Spleen (tissue), 11 donors: ENCODE results near the gene ORC6. TPM values are rescaled to one million over a fixed set of nuclear protein-coding genes. Genes with fewer than 3 reads are reported as not detected.

Experiments
- DNase-seq: peaks from one replicate; pipeline ENCODE4 v3.0.0-alpha.2; 2020
- H3K27ac ChIP-seq, 8 donors: fragments of 200-600 bp; sonication (generic) in 7 of 8; 1 replicate in 4 of 8; 2 replicates in 4 of 8; pipeline versions ENCODE4 v1.5.0 to v1.8.0; 2016 to 2021; ENCODE audit warnings: inconsistent platforms in 4 of 8, mild to moderate bottlenecking in 4 of 8, moderate library complexity in 1 of 8
- H3K27me3 ChIP-seq, 7 donors: fragments of 200-600 bp; sonication (generic) in 6 of 7; replicated peaks in 1 of 7; 1 replicate in 4 of 7; 2 replicates in 3 of 7; pipeline versions ENCODE4 v1.5.0 to v1.8.0; 2016 to 2021; ENCODE audit warnings: inconsistent platforms in 3 of 7, mild to moderate bottlenecking in 1 of 7
- H3K36me3 ChIP-seq, 6 donors: fragments of 200-600 bp; sonication (generic) in 5 of 6; 1 replicate in 4 of 6; 2 replicates in 2 of 6; pipeline versions ENCODE4 v1.5.0 to v1.8.0; 2016 to 2021; ENCODE audit warnings: inconsistent platforms in 2 of 6
- H3K4me1 ChIP-seq, 6 donors: fragments of 200-600 bp; sonication (generic) in 5 of 6; 1 replicate in 3 of 6; 2 replicates in 3 of 6; pipeline versions ENCODE4 v1.5.0 to v1.8.0; 2016 to 2021; ENCODE audit warnings: inconsistent platforms in 3 of 6
- H3K4me3 ChIP-seq, 8 donors: fragments of 200-600 bp; sonication (generic) in 7 of 8; 1 replicate in 4 of 8; 2 replicates in 4 of 8; pipeline versions ENCODE4 v1.5.0 to v1.8.0; 2016 to 2021; ENCODE audit warnings: inconsistent platforms in 4 of 8, mild to moderate bottlenecking in 4 of 8, moderate library complexity in 2 of 8
- H3K9me3 ChIP-seq, 8 donors: fragments of 200-600 bp; sonication (generic) in 7 of 8; 1 replicate in 4 of 8; 2 replicates in 4 of 8; pipeline versions ENCODE4 v1.5.0 to v1.8.0; 2016 to 2021; ENCODE audit warnings: inconsistent platforms in 4 of 8
- POLR2A ChIP-seq, 3 donors: fragments of 450-650 bp; IDR thresholded peaks; one replicate each; pipeline ENCODE4 v1.5.1; 2017; ENCODE audit warnings: antibody characterized with exemption in 3 of 3, mild to moderate bottlenecking in 1 of 3
- POLR2AphosphoS5 ChIP-seq, 3 donors: sonication (generic); formaldehyde crosslinking; IDR thresholded peaks; one replicate each; pipeline ENCODE4 v1.5.1; 2017; ENCODE audit warnings: antibody characterized with exemption in 3 of 3
- WGBS, 5 donors: extraction: QIAGEN DNeasy Blood & Tissue Kit in 3 of 5; methylation state at CpG; one replicate each; pipeline versions ENCODE4 v1.1.5 to v1.1.7; 2013 to 2018; 5-methylcytosine and 5-hydroxymethylcytosine counted together
- intact Hi-C: fragments of 100-400 bp; cut with DNase I; formaldehyde crosslinking; loops from one replicate; pipeline ENCODE4 v1.15.0; 2023; ENCODE audit warnings: low total_unique reads
- polyA plus RNA-seq, 3 donors: library from polyadenylated mRNA; stranded (reverse); fragments of 200-250 nt; gene quantifications; one replicate each; pipeline ENCODE4 v1.2.1, GENCODE V29; 2013
- total RNA-seq, 7 donors: library from RNA; depleted of rRNA in 3 of 7; stranded (reverse); fragments of >200 nt in 3 of 7; fragmentation: NEBNext Ultra II Directional in 4 of 7; extraction: Animal tissue kit (Norgen Biotek cat#: 25700) in 4 of 7; gene quantifications; one replicate each; pipeline versions ENCODE4 v1.1.0 to v1.2.1, GENCODE V29; 2016 to 2021
- TF ChIP-seq, protein P1 (sequence below), 11 experiments: fragments of 200-600 bp in 7 of 11; fragments of 450-650 bp in 4 of 11; sonication (generic) in 4 of 11; IDR thresholded peaks in 8 of 11; conservative IDR thresholded peaks in 3 of 11; 1 replicate in 7 of 11; 2 replicates in 4 of 11; pipeline versions ENCODE4 v1.4.0 to v1.8.0; 2016 to 2021; ENCODE audit warnings: antibody characterized with exemption in 11 of 11, inconsistent platforms in 4 of 11, mild to moderate bottlenecking in 1 of 11
- donor health status: healthy with polysubstance abuse.
- donor health status: DM: no; HTN: no; CAD: no; lungs with moderate emphysema.
- donor health status: DM: no; HTN: no; CAD: no.
- donor health status: Bipolar disorder and iron deficiency.
- donor health status: healthy.
- donor health status: DM: no; HTN: no; CAD: no.
- donor health status: DM: yes; HTN: yes; CAD: no.

Gene ORC6
- total and polyA plus RNA-seq, 10 donors: 3.1 to 11.4 (median 7.3) TPM

DNA sequence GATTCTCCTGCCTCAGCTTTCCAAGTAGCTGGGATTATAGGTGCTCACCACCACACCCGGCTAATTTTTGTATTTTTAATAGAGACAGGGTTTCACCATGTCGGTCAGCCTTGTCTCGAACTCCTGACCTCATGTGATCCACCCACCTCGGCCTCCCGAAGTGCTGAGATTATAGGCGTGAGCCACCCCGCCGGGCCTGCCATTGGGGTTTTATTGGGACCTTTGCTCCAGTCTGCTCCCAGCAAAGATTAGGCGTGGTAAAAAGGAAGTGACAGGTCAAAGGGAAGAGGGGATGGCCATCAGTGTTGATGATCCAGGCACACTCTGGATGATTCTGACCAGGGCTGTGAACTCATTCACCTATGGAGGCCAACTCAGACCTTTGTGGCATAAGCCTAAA lies 38.2 kb downstream of the ORC6 start:
- no peak for TF ChIP-seq POLR2A (IDR thresholded peaks at IDR 0.05)
- no peak overlapping the region for H3K27ac ChIP-seq
- peak; percentile 43 for DNase-seq
- H3K9me3 ChIP-seq: peaks cover 0 to 25% (median 8%) of the 10 kb centered on the region in 8 donors
- no peaks in the 10 kb centered on the region for H3K36me3 ChIP-seq
- H3K4me3 ChIP-seq: no peak overlapping the region
- intact Hi-C loops: no loop called here
- no peaks in the 10 kb centered on the region for H3K27me3 ChIP-seq
- H3K4me1 ChIP-seq: no peaks in the 10 kb centered on the region
- WGBS, 5 donors: 89 to 96% (median 93%) methylated on average over 9 of the region's 9 CpGs

DNA sequence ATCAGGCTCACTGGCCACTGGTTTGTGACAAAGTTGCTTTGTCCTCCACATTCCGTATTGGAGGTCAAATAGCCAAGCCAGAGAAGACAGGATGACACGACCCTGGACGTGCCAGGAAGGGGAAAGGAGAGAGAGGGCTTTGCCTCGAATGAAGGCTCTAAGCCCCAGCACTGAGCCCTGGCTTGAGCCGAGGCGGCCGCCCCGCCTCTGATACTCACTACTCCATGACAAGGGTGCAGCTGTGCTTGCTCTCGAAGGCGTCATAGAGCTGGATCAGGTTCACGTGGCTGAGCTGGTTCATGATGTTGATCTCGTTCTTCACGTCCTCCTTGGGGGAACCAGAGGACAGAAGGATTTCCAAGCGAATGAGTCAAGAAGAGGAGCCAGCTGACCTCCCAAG lies 39.3 kb downstream of the ORC6 start:
- DNase-seq: peak; percentile 20
- WGBS, 5 donors: 88 to 92% (median 90%) methylated on average over 14 of the region's 14 CpGs
- TF ChIP-seq POLR2A (IDR thresholded peaks at IDR 0.05): no peak
- TF ChIP-seq, protein P1, sequence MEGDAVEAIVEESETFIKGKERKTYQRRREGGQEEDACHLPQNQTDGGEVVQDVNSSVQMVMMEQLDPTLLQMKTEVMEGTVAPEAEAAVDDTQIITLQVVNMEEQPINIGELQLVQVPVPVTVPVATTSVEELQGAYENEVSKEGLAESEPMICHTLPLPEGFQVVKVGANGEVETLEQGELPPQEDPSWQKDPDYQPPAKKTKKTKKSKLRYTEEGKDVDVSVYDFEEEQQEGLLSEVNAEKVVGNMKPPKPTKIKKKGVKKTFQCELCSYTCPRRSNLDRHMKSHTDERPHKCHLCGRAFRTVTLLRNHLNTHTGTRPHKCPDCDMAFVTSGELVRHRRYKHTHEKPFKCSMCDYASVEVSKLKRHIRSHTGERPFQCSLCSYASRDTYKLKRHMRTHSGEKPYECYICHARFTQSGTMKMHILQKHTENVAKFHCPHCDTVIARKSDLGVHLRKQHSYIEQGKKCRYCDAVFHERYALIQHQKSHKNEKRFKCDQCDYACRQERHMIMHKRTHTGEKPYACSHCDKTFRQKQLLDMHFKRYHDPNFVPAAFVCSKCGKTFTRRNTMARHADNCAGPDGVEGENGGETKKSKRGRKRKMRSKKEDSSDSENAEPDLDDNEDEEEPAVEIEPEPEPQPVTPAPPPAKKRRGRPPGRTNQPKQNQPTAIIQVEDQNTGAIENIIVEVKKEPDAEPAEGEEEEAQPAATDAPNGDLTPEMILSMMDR (IDR thresholded peaks at IDR 0.05 in 8 of 11, conservative IDR thresholded peaks at IDR 0.05 in 3 of 11): no peak
- TF ChIP-seq POLR2AphosphoS5 (IDR thresholded peaks at IDR 0.05): no peak
- Histone ChIP-seq H3K27ac (no peak overlapping the region), H3K4me1 (no peaks in the 10 kb centered on the region), H3K27me3 (no peaks in the 10 kb centered on the region), H3K4me3 (no peak overlapping the region), H3K36me3 (no peaks in the 10 kb centered on the region), H3K9me3 (peaks cover 0 to 22% (median 8%) of the 10 kb centered on the region in 8 donors)
- intact Hi-C loops: no loop called here

DNA sequence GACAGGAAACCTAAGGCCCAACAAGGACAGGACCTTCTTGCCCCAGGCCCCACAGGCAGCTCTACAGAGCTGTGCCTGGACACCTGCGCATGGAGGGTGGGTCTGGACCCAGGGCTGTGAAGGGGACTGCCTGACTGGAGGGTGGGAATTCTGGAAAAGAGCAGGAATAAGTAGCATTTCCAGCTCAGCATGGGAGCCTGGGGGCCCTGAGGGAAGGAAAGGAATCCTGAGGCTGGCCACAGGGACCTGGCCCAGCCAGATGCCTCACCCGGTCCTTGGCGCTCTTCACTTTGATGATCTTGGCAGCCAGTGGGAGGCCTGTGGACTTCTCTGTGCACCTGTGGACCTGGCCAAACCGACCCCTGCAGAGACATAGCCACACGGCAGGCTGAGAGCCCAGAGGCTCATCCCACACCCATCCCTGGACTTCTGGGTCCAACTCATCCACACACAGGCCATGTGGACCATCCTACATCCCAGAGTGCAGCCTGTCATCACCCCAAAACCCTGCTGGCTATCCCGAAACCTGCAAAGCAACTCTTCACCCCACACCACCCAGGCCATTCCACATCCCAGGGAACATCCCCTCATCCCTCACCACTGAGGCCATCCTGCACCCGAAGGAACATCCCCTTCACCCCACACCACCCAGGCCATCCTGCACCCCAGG lies 40.0 kb downstream of the ORC6 start:
- WGBS, 5 donors: 89 to 96% (median 90%) methylated on average over 7 of the region's 7 CpGs
- peaks cover 0 to 19% (median 7%) of the 10 kb centered on the region in 8 donors for H3K9me3 ChIP-seq
- H3K27ac ChIP-seq: no peak overlapping the region
- no peaks in the 10 kb centered on the region for H3K27me3 ChIP-seq
- H3K4me1 ChIP-seq: no peaks in the 10 kb centered on the region
- no peak overlapping the region for H3K4me3 ChIP-seq
- intact Hi-C loops: no loop called here
- H3K36me3 ChIP-seq: no peaks in the 10 kb centered on the region
- peak; percentile 64 for DNase-seq
- no peak for TF ChIP-seq POLR2A (IDR thresholded peaks at IDR 0.05)
- TF ChIP-seq, protein P1 (IDR thresholded peaks at IDR 0.05 in 8 of 11, conservative IDR thresholded peaks at IDR 0.05 in 3 of 11): no peak
- TF ChIP-seq POLR2AphosphoS5 (IDR thresholded peaks at IDR 0.05): no peak

DNA sequence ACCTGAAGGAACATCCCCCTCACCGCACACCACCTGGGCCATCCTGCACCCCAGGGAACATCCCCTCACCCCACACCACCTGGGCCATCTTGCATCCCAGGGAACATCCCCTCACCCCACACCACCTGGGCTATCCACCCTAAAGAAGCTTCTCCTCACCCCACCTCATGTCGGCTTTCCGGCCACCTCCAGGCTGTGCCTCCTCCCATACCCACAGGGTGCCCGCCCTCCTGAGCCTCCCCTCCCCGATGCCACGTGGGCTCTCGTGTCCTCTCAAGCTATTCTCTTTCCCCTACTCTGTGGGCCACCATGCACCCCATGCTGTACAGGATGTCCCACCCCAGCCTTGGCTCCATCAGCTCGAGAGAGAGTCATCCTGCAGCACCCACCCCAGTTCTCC lies 40.7 kb downstream of the ORC6 start:
- no peak for TF ChIP-seq POLR2A (IDR thresholded peaks at IDR 0.05)
- TF ChIP-seq, protein P1 (IDR thresholded peaks at IDR 0.05 in 8 of 11, conservative IDR thresholded peaks at IDR 0.05 in 3 of 11): no peak
- TF ChIP-seq POLR2AphosphoS5 (IDR thresholded peaks at IDR 0.05): no peak
- Histone ChIP-seq H3K27ac (no peak overlapping the region), H3K36me3 (no peaks in the 10 kb centered on the region), H3K4me1 (no peaks in the 10 kb centered on the region), H3K27me3 (no peaks in the 10 kb centered on the region), H3K4me3 (no peak overlapping the region), H3K9me3 (peaks cover 0 to 12% (median 6%) of the 10 kb centered on the region in 8 donors)
- peak; percentile 69 for DNase-seq
- WGBS, 5 donors: 91 to 96% (median 92%) methylated on average over 8 of the region's 8 CpGs
- intact Hi-C loops: no loop called here
